GM12891 (cell line): ENCODE results near the gene CCBE1.

Experiments
- DNase-seq: peaks from one replicate; pipeline ENCODE4 v3.0.0; 2011; ENCODE audit warnings: low spot score; ENCODE audit not compliant: insufficient read length
- FAIRE-seq: peaks from 2 replicates; lab custom pipeline; 2011; peaks lifted over from hg19 to GRCh38; lab: Jason Lieb, UNC
- PAX5 ChIP-seq: IDR thresholded peaks from 2 replicates; pipeline ENCODE4 v1.6.1; 2011; ENCODE audit warnings: low read length, moderate library complexity, mild to moderate bottlenecking; ENCODE audit not compliant: insufficient read depth, severe bottlenecking
- POLR2A ChIP-seq: IDR thresholded peaks from 2 replicates; pipeline ENCODE4 v1.6.1; 2011; ENCODE audit warnings: low read depth, low read length, control low read depth
- POLR2AphosphoS5 ChIP-seq: IDR thresholded peaks from 2 replicates; pipeline ENCODE4 v1.6.1; 2011; ENCODE audit warnings: low read depth, low read length, control low read depth
- POU2F2 ChIP-seq: IDR thresholded peaks from 2 replicates; pipeline ENCODE4 v1.6.1; 2011; ENCODE audit warnings: low read depth, mild to moderate bottlenecking, control low read depth, low read length, moderate library complexity
- SPI1 ChIP-seq: IDR thresholded peaks from 2 replicates; pipeline ENCODE4 v1.6.1; 2011; ENCODE audit warnings: low read depth, low read length, control low read depth
- TAF1 ChIP-seq: IDR thresholded peaks from 2 replicates; pipeline ENCODE4 v1.6.1; 2011; ENCODE audit warnings: low read depth, low read length, control low read depth

CCBE1 gene

DNA sequence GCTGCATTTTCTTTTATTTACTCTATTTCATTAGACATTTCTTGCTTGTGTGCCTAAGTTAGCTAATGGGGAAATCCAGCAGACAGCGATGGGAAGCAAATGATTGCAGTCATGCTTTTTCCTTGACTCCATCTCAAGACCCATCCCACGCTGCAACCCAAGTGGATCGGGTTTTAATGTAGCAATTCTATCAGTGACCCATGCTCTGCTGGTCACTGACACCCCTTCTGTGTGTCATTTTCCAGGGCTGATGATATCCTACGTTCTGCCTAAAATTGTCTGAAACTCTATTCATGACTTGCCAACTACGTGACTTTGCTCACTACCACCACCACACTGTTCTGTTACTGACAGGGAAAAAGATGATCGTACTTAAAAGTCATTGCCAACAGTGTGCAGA lies 129.8 kb downstream of the CCBE1 start:
- TF ChIP-seq POLR2AphosphoS5 = no peak
- TF ChIP-seq TAF1 = no peak
- TF ChIP-seq POLR2A = no peak
- no peak for TF ChIP-seq PAX5
- TF ChIP-seq SPI1 = no peak
- DNase-seq (no peak), FAIRE-seq (no peak)

DNA sequence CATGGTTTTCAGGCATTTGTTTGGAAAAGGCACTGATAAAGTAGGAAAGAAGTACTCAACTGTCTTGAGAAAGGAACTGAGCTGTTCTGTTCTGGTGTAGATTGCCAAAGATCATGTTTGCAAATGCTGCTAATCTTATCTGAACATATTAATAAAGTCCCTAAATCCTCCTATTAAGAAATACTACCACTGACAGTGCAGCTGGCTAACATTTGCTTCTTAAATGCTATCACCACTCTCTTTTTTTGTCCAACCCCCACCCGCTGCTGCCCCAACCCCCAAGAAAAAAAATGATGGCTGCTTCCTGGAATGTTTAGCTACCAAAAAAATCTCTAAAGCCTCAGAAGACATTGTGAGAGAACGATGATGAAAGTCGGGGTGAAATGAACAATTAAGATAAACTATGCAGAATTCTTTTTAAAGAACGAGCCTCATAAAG lies 130.7 kb downstream of the CCBE1 start:
- FAIRE-seq (no peak), DNase-seq (no peak)
- TF ChIP-seq POU2F2 = no peak
- TF ChIP-seq PAX5 = no peak
- TF ChIP-seq POLR2AphosphoS5 = no peak
- no peak for TF ChIP-seq SPI1
- TF ChIP-seq TAF1 = no peak
- TF ChIP-seq POLR2A = no peak

DNA sequence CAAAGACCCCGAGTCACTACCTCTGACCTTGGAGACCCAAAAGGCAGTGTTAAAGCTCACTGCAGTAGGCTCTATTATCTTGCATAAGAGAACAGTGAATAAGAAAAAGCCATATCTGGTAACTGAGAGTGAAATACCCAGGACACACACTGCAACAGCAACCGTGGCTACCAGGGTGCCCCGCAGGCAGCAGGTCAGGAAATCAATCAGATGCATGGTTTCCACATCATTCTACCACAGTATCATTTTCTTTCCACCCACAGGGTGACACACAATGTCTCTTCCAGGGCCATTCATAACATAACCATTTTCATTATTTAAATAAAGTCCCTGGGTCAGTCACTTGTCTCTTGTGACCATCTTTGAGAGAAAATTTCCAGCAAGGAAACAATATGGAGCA lies 131.3 kb downstream of the CCBE1 start:
- no peak for TF ChIP-seq POLR2A
- no peak for TF ChIP-seq PAX5
- no peak for TF ChIP-seq POLR2AphosphoS5
- TF ChIP-seq SPI1 = no peak
- no peak for TF ChIP-seq POU2F2
- no peak for TF ChIP-seq TAF1
- FAIRE-seq = no peak
- DNase-seq = no peak

DNA sequence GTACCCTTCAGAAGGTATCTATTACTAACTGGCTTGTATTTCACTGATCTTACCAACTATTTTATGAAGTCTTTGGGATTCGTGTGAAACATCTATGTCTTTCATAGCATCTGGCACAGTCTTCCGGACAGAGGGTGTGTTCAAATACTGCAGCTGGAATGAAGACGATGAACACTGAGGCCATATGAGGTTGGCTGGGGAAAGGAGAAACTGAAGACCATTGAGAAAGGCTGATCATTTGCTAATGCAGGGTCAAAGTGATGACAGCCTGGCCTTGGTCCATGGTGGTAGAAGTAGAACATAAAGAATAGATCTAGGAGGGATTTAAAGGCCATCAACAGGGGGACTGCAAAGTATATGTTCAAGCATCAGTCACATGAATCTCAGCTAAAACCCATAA lies 132.7 kb downstream of the CCBE1 start:
- DNase-seq = no peak
- FAIRE-seq = no peak
- TF ChIP-seq POLR2A (no peak), SPI1 (no peak), PAX5 (no peak), TAF1 (no peak), POLR2AphosphoS5 (no peak), POU2F2 (no peak)

DNA sequence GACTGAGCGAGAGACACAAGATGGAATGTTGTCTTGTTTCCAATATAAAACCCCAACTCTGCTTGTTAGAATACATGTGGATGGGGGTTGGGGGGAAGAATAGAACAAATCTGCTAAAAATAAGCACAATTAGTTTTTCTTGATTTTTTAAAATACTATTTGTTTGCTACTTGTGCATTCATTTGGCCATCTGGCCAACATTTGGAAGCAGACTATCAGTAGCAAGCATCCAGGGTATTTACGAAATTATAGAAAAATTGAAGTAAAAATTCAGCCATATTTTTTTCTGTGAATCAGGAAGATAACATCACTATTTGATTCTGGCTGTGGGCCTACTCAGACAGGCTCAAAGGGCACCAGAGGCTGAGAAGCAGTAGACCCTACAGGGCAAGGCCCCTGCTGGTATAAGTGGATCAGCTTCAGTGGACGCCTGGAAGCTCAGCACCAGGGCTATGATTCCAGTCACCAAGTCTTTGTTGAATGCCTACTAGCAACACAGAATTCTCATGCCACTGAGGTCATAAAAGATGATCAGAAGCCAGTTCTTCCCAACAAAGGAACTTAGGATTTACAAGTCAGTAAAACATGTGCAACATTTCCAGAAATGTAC lies 133.9 kb downstream of the CCBE1 start:
- FAIRE-seq = no peak
- DNase-seq = no peak
- TF ChIP-seq POLR2AphosphoS5 (no peak), POLR2A (no peak), POU2F2 (no peak), SPI1 (no peak), TAF1 (no peak), PAX5 (no peak)

DNA sequence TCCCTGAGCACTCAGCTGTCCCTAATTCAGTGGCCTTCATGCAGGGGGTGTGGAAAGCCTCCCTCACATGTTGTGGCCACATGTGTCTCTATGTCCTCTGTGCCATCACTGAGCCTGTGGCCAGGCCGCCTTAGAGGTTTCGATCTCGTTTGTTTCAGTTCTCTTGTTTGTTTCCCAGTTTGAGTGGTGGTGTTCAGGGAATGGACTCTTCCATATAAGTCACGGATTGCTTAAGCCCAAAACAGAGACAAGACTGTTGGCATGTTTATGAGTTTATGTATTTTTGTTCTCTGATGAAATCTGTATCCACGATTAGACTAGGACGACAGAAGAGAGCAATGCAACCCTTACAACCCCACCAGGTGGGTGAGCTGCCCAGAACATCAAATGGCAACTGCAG lies 134.5 kb downstream of the CCBE1 start:
- FAIRE-seq (no peak), DNase-seq (no peak)
- no peak for TF ChIP-seq SPI1
- no peak for TF ChIP-seq POU2F2
- no peak for TF ChIP-seq PAX5
- TF ChIP-seq TAF1 = no peak
- no peak for TF ChIP-seq POLR2A
- TF ChIP-seq POLR2AphosphoS5 = no peak

DNA sequence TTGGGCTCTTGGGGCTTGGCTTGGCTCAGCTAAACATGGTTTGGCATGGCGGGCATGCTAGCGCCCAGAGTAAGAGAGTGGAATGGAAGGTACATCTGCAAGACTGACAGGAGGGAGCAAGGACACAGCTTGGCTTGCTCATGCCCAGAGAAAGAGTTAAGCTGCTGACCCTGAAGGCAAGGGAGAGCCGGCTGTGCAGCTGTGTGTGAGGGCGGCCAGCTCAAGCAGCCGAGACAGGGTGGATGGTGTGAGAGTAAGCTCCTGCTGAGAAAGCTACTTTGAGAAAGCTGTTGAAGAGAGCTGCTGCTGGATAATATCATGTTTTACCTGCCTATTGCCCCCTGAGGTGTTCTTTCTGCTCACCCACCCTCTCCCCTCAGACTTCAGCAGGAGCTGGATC lies 135.6 kb downstream of the CCBE1 start:
- TF ChIP-seq POLR2AphosphoS5 = no peak
- no peak for TF ChIP-seq POU2F2
- no peak for TF ChIP-seq TAF1
- no peak for TF ChIP-seq POLR2A
- no peak for TF ChIP-seq SPI1
- TF ChIP-seq PAX5 = no peak
- no peak for FAIRE-seq
- no peak for DNase-seq

DNA sequence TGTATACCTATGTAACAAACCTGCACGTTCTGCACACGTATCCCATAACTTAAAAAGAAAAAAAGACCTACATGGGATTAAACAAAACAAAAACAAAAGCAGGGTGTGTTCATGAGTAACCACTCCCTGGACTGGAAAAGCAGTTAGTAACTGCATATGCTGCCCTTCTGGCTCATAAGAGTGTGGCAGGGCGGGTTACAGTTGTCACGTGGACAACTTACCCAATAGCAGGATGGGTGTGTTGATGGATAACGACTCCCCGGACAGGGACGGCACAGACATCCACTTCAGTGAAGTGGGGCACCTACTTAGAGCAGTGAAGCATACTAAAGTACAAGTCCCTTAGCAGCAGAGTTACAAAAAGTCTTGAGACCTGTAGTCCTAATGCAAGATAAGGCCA lies 136.7 kb downstream of the CCBE1 start:
- TF ChIP-seq SPI1 (no peak), PAX5 (no peak), POLR2A (no peak), TAF1 (no peak), POLR2AphosphoS5 (no peak), POU2F2 (no peak)
- DNase-seq = no peak
- FAIRE-seq = no peak

DNA sequence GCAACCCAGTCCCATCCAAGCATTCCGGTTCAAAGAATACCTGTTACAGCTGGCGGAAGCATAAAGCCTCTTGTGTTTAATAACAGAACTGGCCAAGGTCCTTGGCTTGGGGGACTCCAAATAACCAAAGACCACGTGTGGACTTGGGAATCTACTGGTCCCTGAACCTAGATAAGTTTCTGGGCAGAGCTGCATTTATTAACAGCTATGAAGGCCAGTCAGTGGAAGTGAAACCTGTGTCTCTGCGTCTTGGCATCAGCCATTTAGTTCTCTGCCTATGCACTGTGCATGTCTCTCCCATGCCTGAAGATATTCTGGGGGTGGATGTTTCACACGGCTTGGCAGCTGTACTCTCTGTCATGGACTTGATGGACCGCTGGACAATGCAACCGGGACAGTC lies 137.7 kb downstream of the CCBE1 start:
- no peak for TF ChIP-seq PAX5
- TF ChIP-seq SPI1 = no peak
- FAIRE-seq = no peak
- no peak for DNase-seq

DNA sequence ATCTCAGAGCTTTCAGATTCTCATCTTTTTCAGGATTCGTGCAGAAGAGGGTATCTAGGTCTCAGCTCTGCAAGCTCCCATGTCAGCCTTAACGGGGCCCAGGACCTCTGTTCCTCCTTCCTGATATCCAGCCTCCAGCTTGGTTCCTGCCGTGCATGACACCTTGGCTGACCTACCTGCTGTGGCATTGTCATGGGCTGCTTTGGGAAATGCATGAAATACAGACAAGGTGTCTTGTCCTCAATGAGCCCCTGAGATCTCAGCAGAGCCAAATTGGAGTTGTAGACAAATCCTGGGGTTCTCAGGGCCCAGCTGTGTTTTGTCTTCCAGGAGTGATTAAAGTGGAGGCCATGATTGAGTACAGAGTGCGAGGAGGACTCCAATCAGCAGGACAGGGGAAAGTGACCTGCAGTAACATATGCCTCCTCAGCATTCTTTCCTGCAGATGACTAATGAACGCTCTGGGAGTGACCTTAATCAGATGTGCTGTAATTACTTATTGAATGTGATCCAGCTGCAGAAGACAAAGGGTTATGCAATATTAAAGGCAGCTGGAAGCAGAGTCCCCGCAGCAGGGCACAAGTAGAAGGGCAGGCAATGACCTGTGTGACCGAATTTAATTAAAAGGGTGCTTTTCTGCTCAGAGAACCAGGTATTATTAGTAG lies 141.1 kb downstream of the CCBE1 start:
- TF ChIP-seq SPI1 (no peak), POLR2A (no peak), POLR2AphosphoS5 (no peak), POU2F2 (no peak), TAF1 (no peak), PAX5 (no peak)
- DNase-seq = no peak
- FAIRE-seq = no peak

DNA sequence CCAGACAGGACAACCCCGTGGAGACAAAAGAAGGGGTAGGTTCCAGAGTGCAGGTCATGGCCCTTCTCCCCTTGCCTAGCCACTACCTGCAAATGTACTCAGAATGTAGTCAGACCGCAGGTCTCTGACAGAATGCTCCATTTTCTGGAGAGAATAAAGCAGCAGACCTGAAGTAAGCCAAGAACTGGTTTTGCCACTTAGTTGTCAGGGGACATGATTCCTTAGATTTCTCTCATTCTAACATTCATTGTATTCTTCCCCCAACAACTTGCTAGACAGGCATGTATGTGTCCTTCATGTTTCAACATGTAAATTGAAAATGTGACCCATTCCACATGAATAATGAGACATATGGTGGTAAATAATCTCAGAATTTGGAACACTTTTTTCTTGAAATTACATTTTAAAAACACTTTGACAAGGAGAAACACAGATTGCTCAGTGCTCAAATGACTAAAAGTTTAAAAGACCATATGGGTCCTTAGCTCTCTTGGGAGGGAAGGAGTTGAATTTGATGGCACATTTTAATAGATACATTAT lies 142.4 kb downstream of the CCBE1 start:
- TF ChIP-seq POU2F2 = no peak
- TF ChIP-seq SPI1 = no peak
- no peak for TF ChIP-seq POLR2AphosphoS5
- no peak for TF ChIP-seq PAX5
- no peak for TF ChIP-seq POLR2A
- no peak for TF ChIP-seq TAF1
- DNase-seq = no peak
- FAIRE-seq = no peak
